T47D (cell line): Measurements from ENCODE around the gene SEPTIN12.

Experiments used
- DNase-seq, 2 experiments: peaks; one replicate each; pipeline versions ENCODE4 v3.0.0 to v3.0.0-alpha.2; 2011 to 2012; ENCODE audit warnings: low read depth in 1 of 2, low spot score in 1 of 2
- JUND ChIP-seq: IDR thresholded peaks from 2 replicates; pipeline ENCODE4 v1.6.1; 2012; ENCODE audit warnings: low read depth
- in situ Hi-C: cut with HindIII; loops from 2 replicates; pipeline ENCODE4 v1.10.0; 2016; ENCODE audit warnings: low sequenced_read_pairs, low pct_unique_long_range_greater_than_20kb

SEPTIN12 gene, protein sequence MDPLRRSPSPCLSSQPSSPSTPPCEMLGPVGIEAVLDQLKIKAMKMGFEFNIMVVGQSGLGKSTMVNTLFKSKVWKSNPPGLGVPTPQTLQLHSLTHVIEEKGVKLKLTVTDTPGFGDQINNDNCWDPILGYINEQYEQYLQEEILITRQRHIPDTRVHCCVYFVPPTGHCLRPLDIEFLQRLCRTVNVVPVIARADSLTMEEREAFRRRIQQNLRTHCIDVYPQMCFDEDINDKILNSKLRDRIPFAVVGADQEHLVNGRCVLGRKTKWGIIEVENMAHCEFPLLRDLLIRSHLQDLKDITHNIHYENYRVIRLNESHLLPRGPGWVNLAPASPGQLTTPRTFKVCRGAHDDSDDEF

DNA sequence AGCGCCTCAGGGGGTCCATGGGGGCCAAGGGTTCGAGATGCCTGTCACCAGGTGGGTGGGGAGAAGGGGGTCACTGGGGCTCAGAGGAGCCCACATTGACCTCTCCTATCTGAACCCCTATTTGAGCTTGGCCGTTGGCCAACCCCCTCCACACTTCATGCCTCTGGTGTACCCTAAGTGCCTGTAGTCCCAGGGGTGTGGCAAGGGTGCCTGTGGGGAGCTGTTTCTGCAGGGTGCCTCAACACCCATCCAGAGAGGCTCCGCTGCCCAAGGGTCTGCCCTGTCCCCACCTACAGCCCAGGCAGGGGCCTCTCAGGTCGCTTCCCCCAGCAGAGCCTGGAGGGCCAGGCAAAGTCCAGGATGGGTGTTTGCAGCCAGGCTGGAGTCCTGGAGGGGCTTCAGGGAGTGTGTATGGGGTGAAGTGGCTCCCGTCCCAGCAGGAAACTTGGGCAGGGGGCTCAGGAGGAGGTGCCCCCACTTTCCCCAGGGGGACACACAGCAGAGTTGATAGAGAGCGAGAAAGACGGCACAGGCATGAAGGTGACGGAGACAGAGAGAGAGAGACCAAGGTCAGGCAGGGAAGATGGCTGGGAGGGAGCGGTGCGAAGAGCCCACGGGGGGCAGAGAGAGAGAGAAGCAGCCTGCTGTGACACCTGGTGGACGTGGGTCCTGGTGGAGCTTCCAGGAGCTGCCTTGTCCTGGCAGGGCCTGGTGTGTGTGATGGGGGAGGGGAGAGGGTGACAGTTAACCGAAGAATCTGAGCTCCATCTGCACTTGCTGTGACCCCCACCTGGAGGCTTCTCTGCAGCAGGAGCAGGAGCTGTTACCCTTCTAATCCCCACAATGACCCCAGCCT is at the start of gene SEPTIN12:
SEPTIN12 (minus strand) TSS at position 719 of the 856 bp plus-strand sequence; CDS start at position 19, 700 bp downstream.
- in situ Hi-C loops, result no loop called here
- peak in 1 of 2 experiments; percentile 26 for DNase-seq
- TF ChIP-seq JUND, result no peak

DNA sequence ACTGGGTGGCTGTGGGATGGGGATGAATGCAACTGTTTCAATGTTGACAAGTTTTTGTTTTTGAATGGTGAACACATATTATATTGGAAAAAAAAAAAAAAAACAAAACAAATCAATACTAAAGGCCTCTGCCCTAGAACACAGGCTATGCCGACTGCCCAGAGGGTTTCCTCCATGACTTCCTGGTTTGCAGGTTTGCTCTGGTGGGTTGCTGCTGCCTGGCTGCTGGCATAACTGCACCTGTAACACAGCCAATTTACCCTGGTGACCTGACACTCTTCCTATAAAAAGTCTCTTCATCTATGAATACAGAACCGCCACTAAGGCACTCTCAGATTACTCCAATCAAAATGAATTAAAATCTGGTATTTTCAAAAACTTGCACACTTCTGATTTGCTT is 48.6 kb upstream of the SEPTIN12 start:
- DNase-seq, result no peak
- no peak for TF ChIP-seq JUND
- in situ Hi-C loops, result no loop called here

DNA sequence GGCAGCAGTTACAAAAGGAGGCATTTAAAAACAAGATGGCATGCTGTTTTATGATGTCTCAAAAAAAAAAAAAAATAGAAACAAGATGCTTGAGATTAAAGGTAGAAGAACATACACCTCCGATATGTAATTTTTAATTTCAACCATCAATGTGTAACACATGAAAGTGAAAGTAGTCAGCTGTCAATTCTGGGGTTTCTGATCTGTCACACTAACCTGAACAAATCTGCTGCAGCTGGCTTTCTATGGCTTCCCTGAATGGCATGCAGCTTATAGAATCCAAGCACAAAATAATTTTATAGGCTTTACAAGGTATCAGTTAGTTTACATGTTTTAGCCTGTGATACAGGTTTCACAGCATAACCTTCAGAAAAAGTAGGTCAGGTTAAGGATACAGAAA is 45.4 kb upstream of the SEPTIN12 start:
- TF ChIP-seq JUND, result no peak
- in situ Hi-C loops, result no loop called here
- no peak for DNase-seq

DNA sequence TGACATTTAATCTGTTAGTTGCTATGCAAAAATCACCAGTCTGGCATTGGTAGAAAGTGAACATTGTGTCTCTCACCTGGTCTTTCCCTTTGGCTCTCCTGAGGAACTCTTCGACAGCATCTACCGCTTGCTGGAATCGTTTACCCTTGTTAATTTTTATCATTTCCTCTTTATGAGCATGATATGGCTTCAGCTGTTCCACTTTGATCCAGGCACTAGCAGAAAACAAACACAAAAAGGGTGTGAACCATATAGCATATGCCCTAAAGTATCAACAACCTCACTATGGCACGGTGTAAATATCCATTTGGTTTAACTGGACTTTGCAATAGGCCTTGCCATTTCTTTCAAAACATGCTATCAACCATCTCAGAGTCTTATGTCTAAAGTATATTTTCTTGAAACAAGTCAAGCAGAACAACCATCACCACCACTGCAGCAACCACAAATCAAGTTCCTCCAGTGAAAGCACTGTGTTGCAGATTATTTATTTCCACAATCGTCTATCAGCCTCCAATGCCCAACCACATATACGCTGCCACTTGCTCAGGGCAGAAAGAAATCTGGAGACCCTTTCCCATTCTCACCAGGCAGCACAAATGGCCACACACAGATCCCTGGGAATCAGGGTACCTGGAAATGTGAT is 44.7 kb upstream of the SEPTIN12 start:
- no peak for DNase-seq
- TF ChIP-seq JUND, result no peak
- in situ Hi-C loops, result no loop called here

DNA sequence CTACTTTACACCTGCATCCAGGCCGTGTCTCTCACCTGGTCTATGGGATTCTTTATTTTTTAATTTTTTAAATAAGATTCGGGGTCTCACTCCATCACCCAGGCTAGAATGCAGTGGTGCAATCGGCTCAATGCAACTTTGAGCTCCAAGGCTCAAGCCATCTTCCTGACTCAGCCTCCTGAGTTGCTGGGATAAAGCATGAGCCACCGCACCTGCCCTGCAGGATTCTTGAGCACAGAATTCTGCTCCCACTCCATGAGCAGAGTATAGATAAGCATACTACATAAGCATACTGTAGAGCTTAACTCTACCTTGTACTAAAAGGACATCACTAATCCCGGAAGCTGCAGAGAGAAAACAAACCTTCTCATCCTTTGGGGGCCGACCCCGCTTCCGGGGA is 43.5 kb upstream of the SEPTIN12 start:
- no peak for TF ChIP-seq JUND
- in situ Hi-C loops, result no loop called here
- DNase-seq, result no peak

DNA sequence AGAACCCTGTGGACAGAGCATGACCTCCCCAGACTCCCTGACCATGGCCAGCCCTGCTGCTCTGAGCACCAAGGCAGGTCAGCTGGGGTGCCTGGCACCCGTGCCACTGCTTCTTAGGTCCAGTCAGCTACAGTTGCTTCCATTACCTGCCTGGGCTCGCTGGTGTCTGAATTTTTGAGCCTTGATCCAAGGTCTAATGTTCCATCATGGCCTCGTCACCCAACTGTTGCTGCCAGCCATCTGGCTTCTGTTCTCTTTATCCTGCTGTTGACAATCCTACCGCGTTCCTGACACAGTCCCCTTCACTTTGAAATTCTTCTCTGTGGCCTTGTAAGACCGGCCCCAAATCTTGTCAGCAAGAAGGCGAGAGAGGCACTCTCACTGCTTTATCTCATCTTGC is 42.3 kb upstream of the SEPTIN12 start:
- in situ Hi-C loops, result no loop called here
- DNase-seq, result no peak
- no peak for TF ChIP-seq JUND

DNA sequence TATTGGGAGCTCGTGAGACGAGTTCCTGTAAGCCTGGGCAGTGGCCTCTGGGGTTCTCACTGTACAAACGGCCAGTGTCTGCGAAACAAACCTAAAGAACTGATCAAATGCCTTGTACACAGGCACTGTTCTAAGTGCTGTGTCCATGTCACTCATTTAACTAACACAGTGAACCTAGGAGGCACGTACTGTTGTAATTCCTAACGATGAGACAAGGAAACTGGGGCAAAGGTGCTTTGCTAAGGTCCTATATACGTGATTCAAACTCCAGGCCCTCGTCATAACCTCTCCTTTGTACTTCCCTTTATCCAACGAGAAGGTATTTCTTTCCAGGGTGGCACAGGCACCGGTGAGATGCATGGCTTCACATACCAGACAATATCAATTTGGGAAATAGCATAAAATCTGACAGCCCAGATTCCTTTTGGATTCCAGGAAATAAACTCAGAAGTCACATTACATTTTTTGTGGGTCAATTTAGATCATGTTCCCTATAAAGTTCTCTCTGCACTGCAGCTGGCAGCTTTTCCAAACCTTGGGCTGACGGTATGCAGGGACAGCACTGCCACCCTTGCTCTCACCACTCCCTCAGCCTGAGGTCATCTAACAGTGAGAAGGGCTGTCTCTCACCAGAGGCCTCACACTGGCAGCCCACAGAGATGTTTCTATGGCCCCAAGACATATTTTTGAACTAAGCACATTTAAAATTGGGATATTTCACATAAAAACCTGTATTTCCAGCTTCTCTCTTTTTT is 40.6 kb upstream of the SEPTIN12 start:
- TF ChIP-seq JUND, result no peak
- no peak for DNase-seq

DNA sequence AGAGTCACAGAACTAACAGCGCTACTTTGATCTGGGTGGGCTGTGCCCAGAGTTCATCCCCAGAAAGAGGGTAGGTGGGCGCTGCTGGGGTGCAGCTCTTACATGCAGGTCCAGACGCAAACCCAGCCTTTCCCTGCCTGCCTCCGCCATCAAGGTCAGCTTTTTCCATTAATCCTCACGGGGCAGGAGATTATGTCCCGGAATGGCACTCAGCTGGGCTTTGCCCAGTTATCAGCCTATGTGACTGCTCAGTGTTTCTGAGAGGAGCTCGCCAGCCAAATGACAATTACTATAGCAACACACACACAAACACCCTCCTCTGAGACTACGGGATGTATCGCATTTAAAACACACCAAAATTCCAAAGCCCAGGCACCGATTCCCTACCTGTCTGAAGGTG is 38.8 kb upstream of the SEPTIN12 start:
- DNase-seq, result no peak
- no peak for TF ChIP-seq JUND
- in situ Hi-C loops, result no loop called here

More for the DNA sequence above, 40.6 kb upstream of the SEPTIN12 start:
- in situ Hi-C loops, result no loop called here

DNA sequence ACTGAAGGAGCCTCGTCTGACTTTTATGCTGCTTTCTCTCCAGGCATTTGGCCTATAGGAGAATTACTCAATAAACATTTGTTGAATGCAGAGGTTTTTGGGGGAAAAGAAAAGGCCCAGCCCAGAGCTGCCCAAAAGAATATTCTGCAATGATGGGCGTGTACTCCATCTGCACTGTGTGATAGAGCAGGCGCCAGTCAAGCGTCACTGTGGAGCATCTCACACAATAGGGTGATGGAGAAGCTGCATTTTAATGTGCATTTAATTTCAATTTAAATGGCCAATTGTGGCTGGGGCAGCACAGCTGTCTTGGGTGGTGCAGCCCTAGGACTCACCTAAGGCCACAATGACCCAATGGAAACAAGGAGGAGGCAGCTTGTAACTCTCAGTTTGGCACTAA is 38.4 kb upstream of the SEPTIN12 start:
- in situ Hi-C loops, result no loop called here
- no peak for TF ChIP-seq JUND
- no peak for DNase-seq

DNA sequence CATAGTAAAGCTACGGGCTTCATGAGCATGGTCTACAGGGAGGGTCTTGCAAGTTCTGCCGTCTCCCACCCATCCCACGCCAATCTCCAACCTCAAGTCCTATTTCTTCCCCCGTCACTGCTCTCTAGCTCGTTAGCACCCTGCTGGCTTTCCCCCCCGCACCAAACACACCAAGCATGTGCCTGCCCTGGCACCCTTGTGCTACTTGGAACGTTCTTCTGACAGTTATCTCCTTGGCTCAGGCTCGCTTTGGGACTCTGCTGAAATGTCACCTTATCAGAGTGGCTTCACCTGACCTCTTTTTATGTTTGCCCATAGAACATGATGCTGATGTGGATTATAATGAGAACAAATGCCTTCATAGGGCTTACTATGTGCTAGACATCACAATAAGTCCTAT is 37.1 kb upstream of the SEPTIN12 start:
- no peak for DNase-seq
- TF ChIP-seq JUND, result no peak
- in situ Hi-C loops, result no loop called here

DNA sequence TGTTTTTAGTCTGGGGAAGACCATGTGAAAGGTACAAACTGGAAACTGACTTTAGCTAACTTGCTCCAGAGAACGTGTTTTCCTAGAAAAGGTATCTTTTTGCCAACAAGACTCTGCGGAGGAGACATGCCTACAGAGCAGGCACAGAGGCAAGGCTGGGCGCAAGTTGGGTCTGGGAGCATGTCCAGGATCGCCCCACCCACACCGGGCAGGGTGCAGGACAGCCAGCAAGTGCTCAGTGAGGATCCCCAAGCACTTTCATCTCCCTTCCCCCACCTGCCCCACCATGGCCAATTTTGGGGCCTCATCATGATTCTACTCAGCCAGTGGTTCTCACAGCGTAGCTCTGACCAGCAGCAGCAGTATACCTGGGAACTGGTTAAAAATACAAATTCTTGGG is 32.5 kb upstream of the SEPTIN12 start:
- in situ Hi-C loops, result no loop called here
- TF ChIP-seq JUND, result no peak
- DNase-seq, result no peak

DNA sequence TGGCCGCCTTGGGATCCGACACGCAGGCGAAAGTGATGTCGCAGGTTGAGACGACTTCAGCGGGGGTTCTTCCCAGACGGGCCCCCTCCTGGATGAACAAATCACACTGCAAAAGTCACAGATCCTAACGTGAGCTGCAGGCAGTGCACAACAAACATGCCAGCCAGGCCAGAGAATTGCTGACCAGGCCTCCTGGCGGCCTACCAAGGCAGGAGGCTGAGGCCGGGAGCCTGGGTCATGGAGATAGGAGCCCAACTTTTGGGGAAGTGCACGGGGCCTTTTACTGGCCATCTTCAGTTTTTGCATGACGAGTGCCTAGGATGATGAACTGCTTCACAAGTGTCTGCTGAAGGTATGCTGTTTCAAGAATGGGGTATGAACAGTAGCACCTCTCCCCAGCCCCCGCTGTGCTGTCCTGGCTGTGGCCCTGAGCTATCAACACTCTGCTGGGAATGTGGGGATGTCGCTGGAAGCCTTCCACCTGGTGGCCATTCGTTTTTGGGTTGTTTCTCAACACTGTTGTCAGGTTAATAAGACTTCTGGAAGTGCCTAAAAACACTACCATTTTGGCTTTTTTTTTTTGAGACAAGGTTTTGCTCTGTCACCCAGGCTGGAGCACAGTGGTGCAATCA is 26.5 kb upstream of the SEPTIN12 start:
- no peak for DNase-seq
- no peak for TF ChIP-seq JUND
- in situ Hi-C loops, result no loop called here
